HepG2 (cell line): ENCODE data around the gene SPAG7. TPM values are rescaled to one million over a fixed set of nuclear protein-coding genes. Genes with fewer than 3 reads are reported as not detected.

Experiments used
- ATAC-seq: fragments of 200-7000 bp; cut with Tn5 transposase; 3 replicates; pipeline ENCODE4 v1.9.1; 2020; ENCODE audit warnings: mild to moderate bottlenecking, moderate library complexity
- BruUV-seq: library from RNA; stranded (reverse); fragments of 400-500 nt; replicated peaks from 2 replicates; lab custom pipeline; 2021; lab: Mats Ljungman, UMichigan
- CTCF ChIA-PET: fragments of 300-600 bp; formaldehyde crosslinking; extraction: SDS; loops from one replicate; lab custom pipeline; 2021; ENCODE audit warnings: low total read pairs, inconsistent platforms, low intra/inter-chr PET ratio; lab: Yijun Ruan, JAX
- POLR2A ChIA-PET: fragments of 350-600 bp; sonication (Branson Sonifier 250); formaldehyde crosslinking; loops from one replicate; lab custom pipeline; 2020; ENCODE audit warnings: antibody characterized with exemption, inconsistent platforms; lab: Yijun Ruan, JAX
- DNase-seq: peaks from one replicate; pipeline ENCODE4 v3.0.0-alpha.2; 2015; ENCODE audit warnings: low spot score
- FAIRE-seq: peaks from 3 replicates; lab custom pipeline; 2011; peaks lifted over from hg19 to GRCh38; lab: Jason Lieb, UNC
- H2AFZ ChIP-seq: one replicate; pipeline ENCODE4 v1.6.1; 2011; ENCODE audit warnings: low read length, inconsistent platforms
- H3K27ac ChIP-seq: fragments of 300-600 bp; 3 replicates; pipeline ENCODE4 v1.8.0; 2011; ENCODE audit warnings: mixed run types, mild to moderate bottlenecking, mixed read lengths, low read length, inconsistent platforms; ENCODE audit not compliant: insufficient read depth; ENCODE audit errors: extremely low read length
- H3K27me3 ChIP-seq, 2 experiments: fragments of 200-600 bp in 1 of 2; 2 replicates in 1 of 2; 3 replicates in 1 of 2; pipeline versions ENCODE4 v1.6.0 to v1.8.0; 2011; ENCODE audit warnings: low read length in 2 of 2, mild to moderate bottlenecking in 2 of 2, moderate library complexity in 2 of 2, inconsistent platforms in 1 of 2; ENCODE audit not compliant: insufficient read depth in 2 of 2, control insufficient read depth in 1 of 2
- H3K36me3 ChIP-seq, 2 experiments: fragments of 200-600 bp in 1 of 2; replicated peaks in 1 of 2; 2 replicates in 1 of 2; 3 replicates in 1 of 2; pipeline versions ENCODE4 v1.5.1 to v1.8.0; 2011; ENCODE audit warnings: low read length in 2 of 2, inconsistent platforms in 1 of 2; ENCODE audit not compliant: insufficient read depth in 2 of 2, control insufficient read depth in 1 of 2
- H3K4me1 ChIP-seq: 2 replicates; pipeline ENCODE4 v1.5.1; 2012; ENCODE audit warnings: low read length, inconsistent platforms; ENCODE audit not compliant: insufficient read depth
- H3K4me2 ChIP-seq: 2 replicates; pipeline ENCODE4 v1.6.0; 2011; ENCODE audit warnings: low read depth, low read length, inconsistent platforms
- H3K4me3 ChIP-seq, 3 experiments: fragments of 200-600 bp in 1 of 3; sonication (generic), shearing (Covaris generic) in 1 of 3; replicated peaks in 1 of 3; 2 replicates each; pipeline ENCODE4 v1.5.1; 2011 to 2016; ENCODE audit warnings: low read length in 3 of 3, inconsistent platforms in 2 of 3, low read depth in 2 of 3, mild to moderate bottlenecking in 2 of 3, control low read depth in 1 of 3, mixed read lengths in 1 of 3; ENCODE audit not compliant: insufficient read depth in 1 of 3
- H3K79me2 ChIP-seq: one replicate; pipeline ENCODE4 v1.6.1; 2011; ENCODE audit warnings: low read length, inconsistent platforms; ENCODE audit not compliant: insufficient read depth
- H3K9ac ChIP-seq: 2 replicates; pipeline ENCODE4 v1.6.0; 2011; ENCODE audit warnings: mild to moderate bottlenecking, low read depth, low read length, inconsistent platforms; ENCODE audit not compliant: insufficient read depth
- H3K9me3 ChIP-seq: 2 replicates; pipeline ENCODE4 v1.5.1; 2012; ENCODE audit warnings: mild to moderate bottlenecking, low read length
- H4K20me1 ChIP-seq: 2 replicates; pipeline ENCODE4 v1.6.0; 2011; ENCODE audit warnings: inconsistent platforms, mild to moderate bottlenecking, low read length, moderate library complexity; ENCODE audit not compliant: insufficient read depth
- CENPBD1 ChIP-seq: sonication (generic); formaldehyde crosslinking; IDR thresholded peaks from 2 replicates; pipeline ENCODE4 v1.8.0; 2022; ENCODE audit warnings: missing genetic modification reagents, low read depth, mild to moderate bottlenecking, borderline replicate concordance
- DDIT3 ChIP-seq: sonication (generic); formaldehyde crosslinking; IDR thresholded peaks from 2 replicates; pipeline ENCODE4 v1.4.0; 2020; ENCODE audit warnings: mild to moderate bottlenecking, missing genetic modification reagents
- GATA4 ChIP-seq: sonication (generic); IDR thresholded peaks from 2 replicates; pipeline ENCODE4 v1.6.1; 2016; ENCODE audit warnings: antibody characterized with exemption, low read depth, borderline replicate concordance
- IKZF5 ChIP-seq: IDR thresholded peaks from 2 replicates; pipeline ENCODE4 v1.6.1; 2018; ENCODE audit warnings: missing genetic modification reagents, mild to moderate bottlenecking, missing compliant biosample characterization
- ZNF543 ChIP-seq: sonication (generic); formaldehyde crosslinking; IDR thresholded peaks from 2 replicates; pipeline ENCODE4 v1.4.0; 2020; ENCODE audit warnings: mild to moderate bottlenecking, missing genetic modification reagents
- WGBS: methylation state at CpG from one replicate; pipeline ENCODE4 v1.1.6; 2017; ENCODE audit warnings: low lambda C conversion rate; 5-methylcytosine and 5-hydroxymethylcytosine counted together
- in situ Hi-C: cut with HindIII; loops from 2 replicates; pipeline ENCODE4 v1.10.0; 2017; ENCODE audit warnings: low pct_unique_long_range_greater_than_20kb; ENCODE audit not compliant: extremely low pct_ligation_motif_present
- intact Hi-C: fragments of 100-400 bp; cut with micrococcal nuclease; formaldehyde crosslinking; loops from one replicate; pipeline ENCODE4 v1.10.0; 2022; ENCODE audit not compliant: unreplicated experiment
- polyA plus RNA-seq, 8 experiments: library from polyadenylated mRNA; depleted of rRNA in 3 of 8; stranded (reverse) in 7 of 8; unstranded in 1 of 8; fragments of >200 nt; fragmentation: Illumina TruSeq in 4 of 8; extraction: Trizol in 4 of 8; gene quantifications; 2 replicates each; pipeline versions ENCODE4 v1.2.1 to v1.2.3, GENCODE V29; 2011 to 2016; ENCODE audit warnings: low read depth in 4 of 8, missing spikeins in 1 of 8, mixed read lengths in 1 of 8; ENCODE audit not compliant: insufficient read depth in 1 of 8
- total RNA-seq, 5 experiments: library from RNA; depleted of rRNA; stranded (reverse); fragments of >200 nt; fragmentation: Illumina TruSeq; extraction: Trizol; gene quantifications; 2 replicates each; pipeline ENCODE4 v1.2.3, GENCODE V29; 2016; ENCODE audit warnings: low read depth in 1 of 5
- TF ChIP-seq, protein P1 (sequence below): sonication (generic); formaldehyde crosslinking; IDR thresholded peaks from 2 replicates; pipeline ENCODE4 v1.5.1; 2020; ENCODE audit warnings: mild to moderate bottlenecking, missing genetic modification reagents

The SPAG7 gene
- total and polyA plus RNA-seq, 2 of the 13 experiments (the other 11 are each of a cell fraction or from before 2014, with no cell fraction given) = 51.0 to 59.0 TPM

GRCh38 chr17:4986403-4986802 lies 18.8 kb upstream of the SPAG7 start:
- in situ Hi-C loops (no loop called here), intact Hi-C loops (loop anchor here (2.0 kb wide), 1 partner anchor 76 kb away; no protein-coding TSS in a partner anchor)
- Histone ChIP-seq H3K27ac (peak overlapping the region; percentile 55), H3K79me2 (no peaks in the 10 kb centered on the region), H3K27me3 (no peaks in the 10 kb centered on the region), H2AFZ (no peak overlapping the region), H3K9ac (peak overlapping the region; percentile 70), H3K4me1 (peaks cover 30% of the 10 kb centered on the region), H3K4me2 (peak overlapping the region; percentile 94), H4K20me1 (no peaks in the 10 kb centered on the region), H3K36me3 (peaks cover 3% of the 10 kb centered on the region in 2 experiments; a peak in 2 of 5 replicates), H3K9me3 (no peaks in the 10 kb centered on the region), H3K4me3 (peak overlapping the region; percentile 80 to 87 (median 84))
- DNase-seq (no peak), FAIRE-seq (peak; percentile 53), ATAC-seq (peak; percentile 54)
- ChIA-PET POLR2A (interaction anchor here (0.7 to 5.6 kb wide), 8 partner anchors 12 to 77 kb away, joined by 3 to 78 read pairs (median 6); partner anchors contain the start of genes INCA1, KIF1C, RNF167 and SLC25A11), CTCF (interaction anchor here (1.2 to 2.0 kb wide), 2 partner anchors 76 to 77 kb away, joined by 3 to 7 read pairs; no protein-coding TSS in a partner anchor)
- 24% methylated on average over 2 of the region's 5 CpGs for WGBS
- TF ChIP-seq GATA4 (no peak), IKZF5 (CRISPR knock-in tag) (0 out of 2 replicates have a peak, but pooled peaks have one; percentile 6), DDIT3 (CRISPR knock-in tag) (no peak), ZNF543 (CRISPR knock-in tag) (0 out of 2 replicates have a peak, but pooled peaks have one; percentile 35)
- TSS peak; percentile 48 for BruUV-seq

DNA sequence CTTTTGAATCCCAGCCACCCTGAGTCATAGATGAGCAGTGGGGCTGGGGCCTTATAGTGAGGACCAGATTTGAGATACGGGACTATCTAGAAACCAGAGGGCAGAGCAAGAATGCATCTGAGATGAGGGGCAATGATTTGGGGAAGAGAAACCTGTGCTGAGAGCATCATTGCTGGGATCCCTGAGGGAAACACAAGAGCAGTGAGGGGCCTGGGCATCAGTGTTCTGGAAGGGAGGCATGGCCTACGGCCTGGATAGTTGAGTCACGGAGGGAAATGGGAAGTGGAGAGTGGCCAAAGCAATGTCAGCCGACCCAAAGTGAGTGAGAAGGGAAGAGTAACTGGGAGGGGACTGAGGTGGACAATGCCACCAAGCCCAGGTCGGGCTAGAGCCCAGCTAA lies 14.7 kb upstream of the SPAG7 start:
- in situ Hi-C loops = no loop called here
- H3K9me3 ChIP-seq = no peaks in the 10 kb centered on the region
- no peak for DNase-seq
- no peaks in the 10 kb centered on the region for H3K79me2 ChIP-seq
- H3K4me2 ChIP-seq = no peak overlapping the region
- 0 out of 2 replicates have a peak, but pooled peaks cover 4% of the 10 kb centered on the region for H4K20me1 ChIP-seq
- no peak for FAIRE-seq
- no peak overlapping the region for H2AFZ ChIP-seq
- no TSS peak for BruUV-seq
- H3K4me3 ChIP-seq = no peak overlapping the region
- H3K4me1 ChIP-seq = peaks cover 19% of the 10 kb centered on the region
- no peaks in the 10 kb centered on the region for H3K27me3 ChIP-seq
- TF ChIP-seq, protein P1, sequence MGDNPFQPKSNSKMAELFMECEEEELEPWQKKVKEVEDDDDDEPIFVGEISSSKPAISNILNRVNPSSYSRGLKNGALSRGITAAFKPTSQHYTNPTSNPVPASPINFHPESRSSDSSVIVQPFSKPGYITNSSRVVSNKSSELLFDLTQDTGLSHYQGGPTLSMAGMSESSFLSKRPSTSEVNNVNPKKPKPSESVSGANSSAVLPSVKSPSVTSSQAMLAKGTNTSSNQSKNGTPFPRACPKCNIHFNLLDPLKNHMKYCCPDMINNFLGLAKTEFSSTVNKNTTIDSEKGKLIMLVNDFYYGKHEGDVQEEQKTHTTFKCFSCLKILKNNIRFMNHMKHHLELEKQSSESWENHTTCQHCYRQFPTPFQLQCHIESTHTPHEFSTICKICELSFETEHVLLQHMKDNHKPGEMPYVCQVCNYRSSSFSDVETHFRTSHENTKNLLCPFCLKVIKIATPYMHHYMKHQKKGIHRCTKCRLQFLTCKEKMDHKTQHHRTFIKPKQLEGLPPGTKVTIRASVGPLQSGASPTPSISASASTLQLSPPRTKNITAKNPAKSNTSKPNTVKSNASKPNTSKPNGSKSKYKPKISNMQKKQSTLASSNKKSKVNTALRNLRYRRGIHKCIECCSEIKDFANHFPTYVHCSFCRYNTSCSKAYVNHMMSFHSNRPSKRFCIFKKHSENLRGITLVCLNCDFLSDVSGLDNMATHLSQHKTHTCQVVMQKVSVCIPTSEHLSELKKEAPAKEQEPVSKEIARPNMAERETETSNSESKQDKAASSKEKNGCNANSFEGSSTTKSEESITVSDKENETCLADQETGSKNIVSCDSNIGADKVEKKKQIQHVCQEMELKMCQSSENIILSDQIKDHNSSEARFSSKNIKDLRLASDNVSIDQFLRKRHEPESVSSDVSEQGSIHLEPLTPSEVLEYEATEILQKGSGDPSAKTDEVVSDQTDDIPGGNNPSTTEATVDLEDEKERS = no peak
- TF ChIP-seq CENPBD1 (CRISPR knock-in tag) = no peak
- no peak overlapping the region for H3K27ac ChIP-seq
- POLR2A ChIA-PET = interaction anchor here (1.5 kb wide), 1 partner anchor 13 kb away, joined by 4 read pairs; no protein-coding TSS in a partner anchor
- peaks cover 4 to 19% of the 10 kb centered on the region in 2 experiments for H3K36me3 ChIP-seq
- CTCF ChIA-PET = interaction anchor here (2.6 kb wide), 1 partner anchor 80 kb away, joined by 19 read pairs; no protein-coding TSS in a partner anchor
- WGBS = 79% methylated on average over 5 of the region's 5 CpGs
- intact Hi-C loops = no loop called here
- no peak overlapping the region for H3K9ac ChIP-seq
- no peak for ATAC-seq
